ACHN (cell line): ENCODE measurements around the gene IL20RB.
"Not testable (repeated sequence)": the region's sequence is repeated elsewhere in the genome, so short reads cannot be mapped to it uniquely, and the experiment has no call there.

ENCODE experiments used
- DNase-seq: peaks from one replicate; pipeline ENCODE4 v3.0.0-alpha.2; 2015
- in situ Hi-C: cut with HindIII; loops from 2 replicates; pipeline ENCODE4 v1.10.0; 2017; ENCODE audit warnings: low sequenced_read_pairs, low pct_ligation_motif_present, low pct_unique_long_range_greater_than_20kb

Gene IL20RB

GRCh38 chr3:137013951-137014688 lies 56.3 kb downstream of the IL20RB start:
- peak; percentile 86 for DNase-seq
- in situ Hi-C loops: loop anchor here (10.0 kb wide), 1 partner anchor 259 kb away; the partner anchor contains the start of gene STAG1

GRCh38 chr3:137017316-137017715 lies 59.5 kb downstream of the IL20RB start:
- in situ Hi-C loops: loop anchor here (10.0 kb wide), 1 partner anchor 263 kb away; the partner anchor contains the start of gene STAG1
- not testable (repeated sequence) for DNase-seq

GRCh38 chr3:137020315-137020714 lies 62.5 kb downstream of the IL20RB start:
- in situ Hi-C loops: no loop called here
- DNase-seq: no peak

GRCh38 chr3:137020888-137021287 lies 63.1 kb downstream of the IL20RB start:
- in situ Hi-C loops: no loop called here
- DNase-seq: no peak

- DNase-seq: no peak
- in situ Hi-C loops: no loop called here
These were observed 66.6 kb downstream of the IL20RB start for GRCh38 chr3:137024348-137024747.

- in situ Hi-C loops: no loop called here
- no peak for DNase-seq
These were observed 68.9 kb downstream of the IL20RB start for GRCh38 chr3:137026701-137027100.

- in situ Hi-C loops: no loop called here
- DNase-seq: peak; percentile 66
These were observed 74.8 kb downstream of the IL20RB start for GRCh38 chr3:137032465-137033120.

- in situ Hi-C loops: no loop called here
- DNase-seq: peak; percentile 25
These were observed 77.8 kb downstream of the IL20RB start for GRCh38 chr3:137035631-137036030.

- in situ Hi-C loops: no loop called here
- no peak for DNase-seq
These were observed 81.8 kb downstream of the IL20RB start for GRCh38 chr3:137039570-137039969.

GRCh38 chr3:137041251-137041650 lies 83.5 kb downstream of the IL20RB start:
- DNase-seq: no peak
- in situ Hi-C loops: no loop called here

- DNase-seq: no peak
- in situ Hi-C loops: no loop called here
These were observed 83.9 kb downstream of the IL20RB start for GRCh38 chr3:137041686-137042085.

- no peak for DNase-seq
- in situ Hi-C loops: no loop called here
These were observed 89.0 kb downstream of the IL20RB start for GRCh38 chr3:137046747-137047146.

- DNase-seq: no peak
- in situ Hi-C loops: no loop called here
These were observed 89.5 kb downstream of the IL20RB start for GRCh38 chr3:137047240-137047639.

GRCh38 chr3:137050281-137050680 lies 92.5 kb downstream of the IL20RB start:
- no peak for DNase-seq
- in situ Hi-C loops: no loop called here

- in situ Hi-C loops: no loop called here
- DNase-seq: no peak
These were observed 94.5 kb downstream of the IL20RB start for GRCh38 chr3:137052298-137052697.
